SK-N-SH (cell line): ENCODE results near the gene OAF. TPM values are rescaled to one million over a fixed set of nuclear protein-coding genes. Genes with fewer than 3 reads are reported as not detected.

Experiments
- CTCF ChIA-PET: fragments of 300-600, 350-600 bp; formaldehyde crosslinking; extraction: SDS; loops from one replicate; lab custom pipeline; 2021; lab: Yijun Ruan, JAX
- POLR2A ChIA-PET: fragments of 350-600 bp; sonication (Branson Sonifier 250); formaldehyde crosslinking; extraction: SDS; loops from one replicate; lab custom pipeline; 2020; ENCODE audit warnings: antibody characterized with exemption, inconsistent platforms; lab: Yijun Ruan, JAX
- DNase-seq: peaks from one replicate; pipeline ENCODE4 v3.0.0; 2012
- H2AFZ ChIP-seq: fragments of 200-600 bp; sonication (generic); 2 replicates; pipeline ENCODE4 v1.8.1; 2016; ENCODE audit warnings: antibody characterized with exemption, mild to moderate bottlenecking, low read depth
- H3F3A ChIP-seq: fragments of 200-600 bp; sonication (generic); replicated peaks from 2 replicates; pipeline ENCODE3; 2016; ENCODE audit warnings: antibody characterized with exemption, mild to moderate bottlenecking; ENCODE audit not compliant: insufficient read depth
- H3K27ac ChIP-seq, 2 experiments: fragments of 200-500 bp in 1 of 2; fragments of 200-600 bp in 1 of 2; sonication (Bioruptor generic) in 1 of 2; sonication (generic), shearing (Covaris generic) in 1 of 2; 2 replicates each; pipeline versions ENCODE4 v1.5.1 to v1.6.1; 2014 to 2016; ENCODE audit warnings: low read depth in 2 of 2, inconsistent platforms in 1 of 2, low read length in 1 of 2, mild to moderate bottlenecking in 1 of 2, mixed read lengths in 1 of 2
- H3K27me3 ChIP-seq: fragments of 200-600 bp; sonication (generic), shearing (Covaris generic); 2 replicates; pipeline ENCODE4 v1.6.1; 2016; ENCODE audit warnings: mixed run types; ENCODE audit not compliant: insufficient read depth
- H3K36me3 ChIP-seq, 2 experiments: fragments of 200-500 bp in 1 of 2; fragments of 200-600 bp in 1 of 2; sonication (Bioruptor generic) in 1 of 2; sonication (generic) in 1 of 2; replicated peaks in 1 of 2; 2 replicates each; pipeline versions ENCODE3 to v1.5.1; 2014 to 2016; ENCODE audit warnings: low read length in 1 of 2, mild to moderate bottlenecking in 1 of 2; ENCODE audit not compliant: insufficient read depth in 2 of 2, control insufficient read depth in 1 of 2
- H3K4me1 ChIP-seq, 2 experiments: fragments of 200-500 bp in 1 of 2; fragments of 200-600 bp in 1 of 2; sonication (Bioruptor generic) in 1 of 2; sonication (generic), shearing (Covaris generic) in 1 of 2; 2 replicates each; pipeline versions ENCODE4 v1.5.1 to v1.6.1; 2014 to 2016; ENCODE audit warnings: low read depth in 1 of 2, low read length in 1 of 2, mixed run types in 1 of 2; ENCODE audit not compliant: insufficient read depth in 2 of 2, control insufficient read depth in 1 of 2
- H3K4me2 ChIP-seq: fragments of 200-600 bp; sonication (generic), shearing (Covaris generic); 2 replicates; pipeline ENCODE4 v1.6.1; 2017; ENCODE audit warnings: mixed run types
- H3K4me3 ChIP-seq, 2 experiments: fragments of 200-500 bp in 1 of 2; fragments of 200-600 bp in 1 of 2; sonication (Bioruptor generic) in 1 of 2; sonication (generic), shearing (Covaris generic) in 1 of 2; 2 replicates each; pipeline versions ENCODE4 v1.5.1 to v1.8.1; 2014 to 2016; ENCODE audit warnings: low read depth in 2 of 2, inconsistent platforms in 1 of 2, low read length in 1 of 2, mild to moderate bottlenecking in 1 of 2, mixed read lengths in 1 of 2, moderate library complexity in 1 of 2
- H3K79me2 ChIP-seq: fragments of 200-600 bp; sonication (generic); 2 replicates; pipeline ENCODE4 v1.8.1; 2017; ENCODE audit warnings: mild to moderate bottlenecking; ENCODE audit not compliant: insufficient read depth
- H3K9ac ChIP-seq: fragments of 200-600 bp; sonication (generic); 2 replicates; pipeline ENCODE4 v1.6.1; 2017; ENCODE audit warnings: mixed run types
- H3K9me2 ChIP-seq: fragments of 200-600 bp; sonication (generic); 2 replicates; pipeline ENCODE4 v1.6.1; 2017; ENCODE audit warnings: mixed run types
- H3K9me3 ChIP-seq: fragments of 200-600 bp; sonication (generic); 2 replicates; pipeline ENCODE4 v1.6.1; 2017; ENCODE audit warnings: mixed run types, mild to moderate bottlenecking, moderate library complexity
- H4K20me1 ChIP-seq: fragments of 200-600 bp; sonication (generic); 2 replicates; pipeline ENCODE4 v1.6.1; 2017; ENCODE audit warnings: mild to moderate bottlenecking, mixed run types; ENCODE audit not compliant: insufficient read depth
- EP300 ChIP-seq, 2 experiments: IDR thresholded peaks; 2 replicates each; pipeline versions ENCODE4 v1.4.0 to v1.6.1; 2012; ENCODE audit warnings: borderline replicate concordance in 1 of 2, low read depth in 1 of 2, low read length in 1 of 2
- EZH2phosphoT487 ChIP-seq: fragments of 200-600 bp; sonication (generic); IDR thresholded peaks from 2 replicates; pipeline ENCODE4 v1.6.1; 2017; ENCODE audit warnings: low read depth, mixed run types, mild to moderate bottlenecking, antibody characterized with exemption, moderate library complexity, borderline replicate concordance
- FOSL2 ChIP-seq: IDR thresholded peaks from 2 replicates; pipeline ENCODE4 v1.4.0; 2012; ENCODE audit warnings: low read depth, mild to moderate bottlenecking, moderate library complexity, borderline replicate concordance
- FOXJ3 ChIP-seq: sonication (generic); formaldehyde crosslinking; IDR thresholded peaks from 2 replicates; pipeline ENCODE4 v1.5.1; 2020; ENCODE audit warnings: mild to moderate bottlenecking, missing genetic modification reagents
- FOXM1 ChIP-seq: IDR thresholded peaks from 2 replicates; pipeline ENCODE4 v1.4.0; 2012; ENCODE audit warnings: low read depth, mild to moderate bottlenecking
- GABPA ChIP-seq: IDR thresholded peaks from 2 replicates; pipeline ENCODE4 v1.4.0; 2012; ENCODE audit warnings: low read depth, mild to moderate bottlenecking
- IRF3 ChIP-seq: fragments of 150-350 bp; IDR thresholded peaks from 2 replicates; pipeline ENCODE4 v1.6.1; 2016; ENCODE audit warnings: mild to moderate bottlenecking, low read depth, low read length
- RXRA ChIP-seq: IDR thresholded peaks from 2 replicates; pipeline ENCODE4 v1.4.0; 2012; ENCODE audit warnings: low read depth, mild to moderate bottlenecking, borderline replicate concordance
- SMC3 ChIP-seq: IDR thresholded peaks from 2 replicates; pipeline ENCODE4 v1.6.1; 2012; ENCODE audit warnings: low read depth, low read length, improper control_type of control experiment
- TAF1 ChIP-seq: IDR thresholded peaks from 2 replicates; pipeline ENCODE4 v1.6.1; 2012; ENCODE audit warnings: low read depth, mild to moderate bottlenecking, low read length, moderate library complexity, borderline replicate concordance
- TEAD4 ChIP-seq: IDR thresholded peaks from 2 replicates; pipeline ENCODE4 v1.4.0; 2012; ENCODE audit warnings: mild to moderate bottlenecking, borderline replicate concordance; ENCODE audit not compliant: insufficient read depth
- ZBTB33 ChIP-seq: IDR thresholded peaks from 2 replicates; pipeline ENCODE4 v1.4.0; 2012; ENCODE audit warnings: low read depth, borderline replicate concordance
- WGBS: methylation state at CpG from one replicate; pipeline ENCODE4 v1.1.6; 2017; ENCODE audit warnings: low lambda C conversion rate; 5-methylcytosine and 5-hydroxymethylcytosine counted together
- polyA plus RNA-seq, 3 experiments: library from polyadenylated mRNA; depleted of rRNA; stranded (reverse); fragments of >200 nt; gene quantifications; 2 replicates each; pipeline ENCODE4 v1.2.3, GENCODE V29; 2012

Gene OAF
- polyA plus RNA-seq, 1 of the 3 experiments (the other 2 are of a cell fraction) = 28.0 TPM

DNA sequence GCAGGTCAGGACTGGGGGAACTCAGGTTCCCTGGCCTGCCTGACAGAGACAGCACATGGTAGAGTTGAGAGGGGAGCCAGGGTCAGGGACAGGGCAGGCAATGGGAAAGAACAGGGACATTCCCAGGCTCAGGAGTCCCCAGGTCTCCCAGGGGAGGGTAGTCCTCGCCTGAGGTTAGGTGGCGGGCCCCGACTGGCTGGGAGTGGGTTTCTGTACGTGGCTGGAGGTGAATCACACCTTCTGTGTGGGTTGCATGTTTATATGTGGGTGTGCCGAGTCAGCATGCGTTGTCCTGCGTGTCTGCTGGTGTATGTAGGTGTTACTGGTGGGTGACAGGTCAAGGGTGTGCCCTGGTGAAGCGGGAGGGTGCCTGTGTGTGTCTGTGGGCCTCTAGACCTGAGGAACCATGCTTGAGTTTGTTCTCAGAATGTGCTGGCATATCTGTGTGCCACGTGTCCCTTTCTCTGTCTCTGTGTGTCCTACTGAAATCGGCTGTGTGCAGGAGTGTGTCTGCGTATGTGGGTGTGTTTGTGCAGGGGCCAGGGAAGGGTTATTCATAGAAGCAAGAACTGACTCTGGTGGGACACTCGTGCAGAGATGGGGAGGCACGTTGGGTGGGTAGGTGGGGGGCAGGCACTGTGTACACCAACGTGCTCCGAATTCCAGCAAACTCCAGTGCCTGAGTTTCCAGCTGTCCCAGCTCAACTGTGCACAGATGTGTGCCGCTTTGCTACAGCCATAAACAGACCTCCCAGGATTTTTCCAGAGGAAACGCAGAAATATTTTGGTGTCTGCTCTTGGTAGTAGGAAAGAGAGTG is 23.8 kb upstream of the OAF start:
- no peaks in the 10 kb centered on the region for H3F3A ChIP-seq
- no peaks in the 10 kb centered on the region for H3K9me3 ChIP-seq
- ChIA-PET POLR2A (interaction anchor here (0.6 to 1.2 kb wide), 2 partner anchors 9 to 65 kb away, joined by 3 to 4 read pairs; no protein-coding TSS in a partner anchor), CTCF (interaction anchor here (0.6 to 5.3 kb wide), 10 partner anchors 8 to 824 kb away, joined by 3 to 33 read pairs (median 4); no protein-coding TSS in a partner anchor)
- H3K79me2 ChIP-seq = no peaks in the 10 kb centered on the region
- H3K27ac ChIP-seq = peak overlapping the region in 1 of 2 experiments; percentile 91; a peak in 2 of 4 replicates
- peaks cover 0 to 65% of the 10 kb centered on the region in 2 experiments; a peak in 2 of 4 replicates for H3K4me1 ChIP-seq
- DNase-seq = peak; percentile 64
- H2AFZ ChIP-seq = no peak overlapping the region
- no peak overlapping the region for H3K4me2 ChIP-seq
- H4K20me1 ChIP-seq = no peaks in the 10 kb centered on the region
- no peaks in the 10 kb centered on the region for H3K36me3 ChIP-seq
- no peak overlapping the region for H3K9ac ChIP-seq
- H3K27me3 ChIP-seq = peaks cover 15% of the 10 kb centered on the region; the same call in 1 of the 2 replicates
- TF ChIP-seq EP300 (IDR thresholded peaks at IDR 0.05; ENCODE audit: borderline replicate concordance in 1 of 2, low read depth in 1 of 2, low read length in 1 of 2) = 0 out of 4 replicates have a peak, but pooled peaks of 1 of the 2 experiments have one; percentile 26
- no peak for TF ChIP-seq IRF3
- TF ChIP-seq, all 33 proteins: peak for 1
- Histone ChIP-seq H3K9me2 (no peaks in the 10 kb centered on the region), H3K4me3 (no peak overlapping the region)
- WGBS = 46% methylated on average over 11 of the region's 17 CpGs

- no peaks in the 10 kb centered on the region for H3F3A ChIP-seq
- no peaks in the 10 kb centered on the region for H3K9me2 ChIP-seq
- no peaks in the 10 kb centered on the region for H4K20me1 ChIP-seq
- ChIA-PET CTCF (interaction anchor here (1.1 to 5.3 kb wide), 7 partner anchors 9 to 112 kb away, joined by 3 to 33 read pairs (median 6); no protein-coding TSS in a partner anchor), POLR2A (no interaction called here)
- no peak overlapping the region for H2AFZ ChIP-seq
- TF ChIP-seq FOSL2 = no peak
- no peak for DNase-seq
- H3K9me3 ChIP-seq = no peaks in the 10 kb centered on the region
- WGBS = 73% methylated on average over 5 of the region's 5 CpGs
- H3K36me3 ChIP-seq = no peaks in the 10 kb centered on the region
- H3K4me1 ChIP-seq = peaks cover 0 to 63% of the 10 kb centered on the region in 2 experiments; a peak in 2 of 4 replicates
- H3K27me3 ChIP-seq = peaks cover 15% of the 10 kb centered on the region; the same call in 1 of the 2 replicates
- H3K79me2 ChIP-seq = no peaks in the 10 kb centered on the region
- H3K27ac ChIP-seq = peak overlapping the region in 1 of 2 experiments; percentile 91; a peak in 1 of 4 replicates
- H3K9ac ChIP-seq = no peak overlapping the region
- H3K4me3 ChIP-seq = no peak overlapping the region
- H3K4me2 ChIP-seq = no peak overlapping the region
Observed at GRCh38 chr11:120188371-120188770, 22.5 kb upstream of the OAF start.

DNA sequence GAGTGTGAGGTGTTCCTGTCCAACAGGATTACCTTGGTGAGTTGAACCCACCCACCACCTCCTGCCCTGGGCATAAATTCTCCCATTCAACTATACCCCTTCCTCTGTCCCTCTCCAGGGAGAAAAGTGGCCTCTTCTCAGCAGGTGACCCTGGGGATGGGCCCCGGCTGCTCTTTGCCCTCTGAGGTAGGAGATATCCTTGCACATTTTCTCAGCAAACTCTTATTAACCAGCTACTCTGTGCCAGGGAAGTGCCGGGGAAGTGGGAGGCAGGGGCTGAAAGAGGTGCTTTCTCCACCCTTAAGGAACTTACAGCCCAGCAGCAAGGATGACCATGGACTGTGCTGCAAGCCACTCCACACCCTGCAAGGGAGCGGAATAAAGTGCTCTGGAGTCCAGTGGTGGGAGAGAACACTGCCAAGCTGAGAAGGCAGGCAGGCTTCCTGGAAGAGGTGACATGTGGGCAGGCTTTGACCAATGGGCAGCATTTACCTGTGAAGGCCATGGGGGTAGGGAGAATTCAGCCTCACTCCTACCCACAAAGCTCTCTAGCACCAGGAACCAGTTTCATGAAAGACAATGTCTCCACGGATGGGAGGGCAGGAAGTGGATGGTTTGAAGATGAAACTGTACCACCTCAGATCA is 21.9 kb upstream of the OAF start:
- Histone ChIP-seq H3K4me1 (peaks cover 0 to 58% of the 10 kb centered on the region in 2 experiments; a peak in 2 of 4 replicates), H4K20me1 (no peaks in the 10 kb centered on the region), H3F3A (no peaks in the 10 kb centered on the region), H3K27ac (no peak overlapping the region; a peak in 1 of 4 replicates), H3K36me3 (no peaks in the 10 kb centered on the region), H2AFZ (no peak overlapping the region), H3K27me3 (peaks cover 15% of the 10 kb centered on the region; the same call in 1 of the 2 replicates), H3K79me2 (no peaks in the 10 kb centered on the region), H3K9me2 (no peaks in the 10 kb centered on the region), H3K9me3 (no peaks in the 10 kb centered on the region), H3K4me3 (no peak overlapping the region), H3K4me2 (no peak overlapping the region), H3K9ac (no peak overlapping the region)
- no peak for DNase-seq
- ChIA-PET POLR2A (no interaction called here), CTCF (interaction anchor here (0.6 to 5.2 kb wide), 6 partner anchors 10 to 41 kb away, joined by 3 to 31 read pairs (median 6); no protein-coding TSS in a partner anchor)
- 65% methylated on average over 3 of the region's 4 CpGs for WGBS
- TF ChIP-seq TAF1 (no peak), FOXM1 (no peak), EZH2phosphoT487 (no peak), RXRA (no peak), ZBTB33 (no peak), SMC3 (no peak), GABPA (no peak), IRF3 (no peak), FOXJ3 (CRISPR knock-in tag) (no peak), TEAD4 (no peak)
